AG08396 (cell line): ENCODE data around the gene KDM5B.
A peak's percentile ranks its signal among the peaks of the same experiment; 100 is the strongest.

Experiments used
- DNase-seq: peaks from one replicate; pipeline ENCODE4 v3.0.0; 2012; ENCODE audit warnings: low spot score, mixed read lengths

The KDM5B gene

GRCh38 chr1:202711949-202712635 lies 96.1 kb downstream of the KDM5B start:
- DNase-seq, result no peak

DNA sequence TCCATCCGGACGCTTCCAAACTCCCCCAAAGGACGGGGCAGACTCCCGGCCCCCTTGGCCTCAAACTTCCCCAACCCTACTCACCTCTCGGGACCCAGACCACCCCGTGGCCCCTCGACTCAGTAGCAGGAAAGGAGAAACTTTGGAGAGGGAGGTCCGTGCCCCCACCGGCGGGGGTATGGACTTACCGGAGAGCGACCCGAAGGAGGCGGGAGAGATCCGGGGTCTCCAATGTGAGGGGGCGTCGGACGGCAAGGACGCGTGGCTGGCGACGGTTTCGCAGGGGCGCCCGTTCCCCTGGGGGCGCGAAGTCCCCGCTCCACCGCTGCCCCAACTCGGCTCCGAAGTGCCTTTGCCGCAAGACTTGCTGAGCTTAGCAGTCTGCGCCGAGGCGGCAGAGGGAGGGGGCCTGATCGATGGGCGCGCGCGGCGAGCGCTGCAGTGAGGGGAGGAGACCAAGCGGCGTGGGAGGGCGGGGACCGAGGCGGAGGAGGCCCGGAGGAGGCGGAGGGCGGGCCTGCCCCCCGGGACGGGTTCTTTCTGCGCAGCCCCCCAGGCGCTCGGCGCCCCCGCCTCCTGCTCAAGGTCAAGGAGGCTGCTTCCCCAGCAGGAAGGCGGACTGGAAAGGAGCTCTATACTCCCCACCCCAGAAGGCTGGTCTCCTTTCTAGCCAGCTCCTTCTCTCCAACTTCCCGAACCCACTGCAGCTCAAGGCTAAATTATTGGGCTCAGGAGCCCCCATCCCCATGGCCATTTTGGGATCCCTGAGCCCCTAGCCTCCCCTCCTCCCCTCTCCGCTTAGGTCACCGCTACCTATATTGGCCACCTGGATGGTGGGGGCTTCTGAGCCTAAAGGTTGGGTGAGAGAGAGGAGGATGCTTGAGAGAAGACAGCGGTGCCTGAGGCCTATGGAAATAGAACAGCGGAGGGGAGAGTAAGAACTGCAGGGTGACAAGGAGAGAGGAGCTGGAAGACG lies 97.9 kb downstream of the KDM5B start, which contains the start of gene SYT2:
SYT2 (minus strand) TSS at position 385 of the 976 bp plus-strand sequence. CDS start 104,682 bp downstream, outside the sequence.
- DNase-seq, result peak; percentile 56

DNA sequence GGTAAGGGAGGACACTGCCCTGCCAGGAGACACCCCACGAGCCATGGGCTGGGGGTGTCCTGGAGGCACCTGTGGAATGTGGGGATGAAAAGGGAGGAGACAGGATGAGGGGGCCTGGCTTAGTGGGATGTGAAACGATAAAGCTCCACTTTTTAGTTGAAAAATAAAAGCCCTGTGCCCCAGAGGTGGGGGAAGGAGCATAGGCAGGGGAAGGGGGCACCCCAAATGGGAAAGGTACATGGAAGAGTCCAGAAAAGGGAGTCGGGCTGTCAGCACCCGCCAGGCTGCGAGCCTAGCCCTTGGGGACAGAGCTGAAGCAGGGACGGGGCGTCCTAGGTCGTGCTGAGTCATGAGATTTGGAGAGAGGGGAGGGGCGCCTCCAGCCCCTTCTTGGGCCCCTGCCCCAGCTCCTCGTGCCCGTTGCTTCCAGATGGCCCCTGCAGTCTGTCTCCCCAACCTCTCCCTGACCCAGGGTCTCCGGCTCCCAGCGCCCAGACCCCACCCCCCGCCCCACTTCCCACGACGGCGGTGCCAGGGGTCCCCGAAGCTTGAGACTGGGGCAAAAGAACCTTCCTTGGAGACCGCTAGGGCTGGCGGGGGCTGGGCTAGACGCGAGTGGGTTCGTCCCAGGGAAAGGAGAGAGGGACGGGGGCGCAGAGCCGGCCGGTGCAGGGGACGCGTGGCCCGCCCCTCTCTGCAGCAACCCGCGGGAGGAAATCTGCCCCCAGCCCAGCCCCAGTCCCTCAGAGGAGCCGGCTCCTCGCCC lies 98.8 kb downstream of the KDM5B start:
- DNase-seq, result no peak

GRCh38 chr1:202708456-202709275 lies 99.6 kb downstream of the KDM5B start:
- no peak for DNase-seq

- DNase-seq, result no peak
Measured at GRCh38 chr1:202706851-202707250, 101.4 kb downstream of the KDM5B start.

DNA sequence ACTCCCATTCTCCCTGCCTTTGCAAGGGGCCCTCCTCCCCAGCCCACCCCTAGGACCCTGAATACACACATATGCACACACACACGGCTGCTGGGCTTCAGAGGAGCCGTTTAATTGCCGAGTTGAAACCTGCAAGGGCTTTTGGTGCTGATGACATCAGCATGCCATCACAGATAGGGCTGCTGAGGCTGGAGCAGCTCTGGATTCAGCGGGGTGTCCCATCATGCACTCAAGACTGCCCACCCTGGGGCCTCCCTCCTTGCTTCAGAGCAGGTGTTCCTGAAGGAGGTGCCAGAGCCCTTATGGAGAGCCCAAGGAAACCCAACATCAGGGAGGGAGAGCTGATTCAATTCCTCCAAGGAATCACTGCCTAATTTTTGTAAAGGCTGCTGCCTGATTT lies 103.6 kb downstream of the KDM5B start:
- no peak for DNase-seq

- no peak for DNase-seq
Measured at GRCh38 chr1:202703191-202703590, 105.0 kb downstream of the KDM5B start.

GRCh38 chr1:202702088-202702487 lies 106.1 kb downstream of the KDM5B start:
- no peak for DNase-seq

DNA sequence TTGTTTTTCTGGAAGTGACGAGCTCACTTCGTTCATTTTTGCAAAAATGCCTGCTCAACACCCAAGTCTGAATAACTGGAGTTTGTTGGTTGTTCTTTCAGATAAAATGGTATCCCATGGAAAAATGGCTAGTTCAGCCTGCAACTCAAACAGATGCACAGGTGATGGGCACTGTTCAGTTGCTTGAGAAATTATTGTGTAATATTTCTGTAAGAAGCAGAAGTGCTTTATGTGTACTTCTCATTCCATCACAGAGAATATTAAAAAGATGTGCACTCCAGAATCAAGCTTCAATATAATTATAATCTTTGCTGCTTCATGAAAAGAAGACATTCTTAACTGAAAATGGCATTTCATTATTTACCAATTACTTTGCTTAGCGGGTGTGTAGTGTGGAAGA lies 107.0 kb downstream of the KDM5B start:
- DNase-seq, result no peak

DNA sequence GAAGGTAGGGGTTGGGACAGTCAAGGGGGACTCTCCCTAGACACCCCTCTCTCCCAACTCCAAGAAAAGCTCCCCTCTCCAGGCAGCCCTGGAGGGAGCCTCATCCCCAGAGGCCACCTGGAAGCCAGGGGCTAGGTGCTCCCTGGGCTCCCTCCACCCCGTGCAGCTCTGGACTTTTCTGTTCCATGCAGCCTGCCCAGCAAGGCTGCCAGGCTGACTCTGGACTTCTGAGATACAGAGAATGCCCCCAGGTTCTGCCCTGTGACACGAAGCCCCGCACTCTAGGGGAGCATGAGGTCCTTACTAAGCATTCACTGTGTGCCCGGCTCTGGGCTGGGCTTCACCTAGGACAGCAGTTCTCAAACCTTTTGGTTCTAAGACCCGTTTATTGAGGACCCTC lies 108.2 kb downstream of the KDM5B start:
- DNase-seq, result no peak

GRCh38 chr1:202698276-202698675 lies 109.9 kb downstream of the KDM5B start:
- no peak for DNase-seq

- DNase-seq, result no peak
Measured at GRCh38 chr1:202697038-202697437, 111.2 kb downstream of the KDM5B start.

DNA sequence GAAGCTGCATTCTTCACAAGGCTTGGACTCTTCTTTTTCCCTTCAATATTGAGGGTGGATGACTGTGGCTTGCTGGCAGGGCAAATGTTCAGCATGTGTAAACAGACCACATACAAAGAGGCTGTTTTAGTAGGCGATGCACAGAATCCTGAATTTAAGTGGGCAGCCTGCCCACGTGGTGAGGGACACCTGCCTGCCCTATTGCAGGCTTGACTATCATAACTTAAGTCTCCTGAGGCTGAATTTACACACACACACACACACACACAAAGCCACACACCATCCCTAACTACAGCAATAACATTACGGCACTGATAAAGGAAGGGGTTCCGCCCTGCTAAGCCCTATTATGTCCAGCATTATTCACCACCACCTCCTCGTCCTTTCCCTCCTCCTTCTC lies 113.9 kb downstream of the KDM5B start:
- no peak for DNase-seq

DNA sequence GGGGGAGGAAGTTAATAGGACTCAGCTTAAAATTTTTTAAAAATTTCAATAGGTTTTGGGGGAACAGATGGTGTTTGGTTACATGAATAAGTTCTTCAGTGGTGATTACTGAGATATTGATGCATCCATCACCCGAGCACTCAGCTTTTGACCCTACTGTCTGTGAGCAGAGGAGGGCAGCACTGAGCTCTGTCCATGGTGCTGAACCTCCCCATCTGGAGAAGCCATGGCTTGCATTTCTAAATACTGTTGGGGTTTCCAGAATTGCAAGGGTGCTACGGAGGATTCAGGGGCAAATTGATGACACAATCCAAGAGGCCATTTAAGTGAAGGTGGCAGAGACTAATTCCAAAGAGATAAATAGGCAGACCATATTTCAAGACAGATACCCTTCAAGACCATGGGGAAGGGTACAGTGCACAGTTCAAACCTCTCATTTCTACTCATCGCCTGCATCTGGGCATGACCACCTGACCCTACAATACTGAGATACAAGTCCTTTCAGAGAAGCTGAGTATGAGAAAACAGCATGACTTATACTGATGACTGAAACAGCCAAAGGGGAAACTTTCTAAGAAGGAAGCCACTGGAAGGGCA lies 115.2 kb downstream of the KDM5B start:
- DNase-seq, result peak; percentile 83

DNA sequence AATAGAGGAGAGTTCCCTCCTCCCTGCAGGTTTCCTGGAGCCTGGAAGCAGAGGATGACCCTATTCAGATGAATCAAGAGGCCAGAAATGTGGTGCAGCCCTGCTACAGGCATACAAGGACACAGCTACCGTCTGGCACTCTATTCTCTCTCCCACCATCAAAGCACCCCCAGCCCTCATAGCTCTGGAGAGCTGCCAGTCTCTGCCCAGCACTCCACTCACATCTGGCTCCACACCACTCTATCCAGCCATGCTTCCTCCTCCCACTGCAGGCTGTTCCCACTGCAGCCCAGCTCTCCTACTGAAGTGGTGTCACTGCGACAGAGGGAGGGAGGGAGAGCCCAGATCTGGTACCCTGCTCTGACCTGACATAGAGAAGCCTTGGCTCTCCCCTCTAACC lies 116.4 kb downstream of the KDM5B start:
- no peak for DNase-seq

GRCh38 chr1:202689493-202690342 lies 118.5 kb downstream of the KDM5B start:
- DNase-seq, result no peak

- no peak for DNase-seq
Measured at GRCh38 chr1:202689082-202689481, 119.1 kb downstream of the KDM5B start.

GRCh38 chr1:202688401-202688800 lies 119.8 kb downstream of the KDM5B start:
- no peak for DNase-seq

- DNase-seq, result no peak
Measured at GRCh38 chr1:202687798-202688197, 120.4 kb downstream of the KDM5B start.

- DNase-seq, result no peak
Measured at GRCh38 chr1:202687370-202687769, 120.9 kb downstream of the KDM5B start.
